GM21515 (cell line): ENCODE data around the gene SCYGR6.

ENCODE experiments used
- ATAC-seq: cut with Tn5 transposase; IDR thresholded peaks from one replicate; pipeline ENCODE4 v1.9.1; 2021; ENCODE audit not compliant: unreplicated experiment

SCYGR6 gene

GRCh38 chr2:227716501-227716900 is 8.1 kb downstream of the SCYGR6 start:
- no peak for ATAC-seq

- no peak for ATAC-seq
These were observed 11.3 kb downstream of the SCYGR6 start for GRCh38 chr2:227713291-227713690.

GRCh38 chr2:227710986-227711385 is 13.6 kb downstream of the SCYGR6 start:
- no peak for ATAC-seq

- no peak for ATAC-seq
These were observed 17.2 kb downstream of the SCYGR6 start for GRCh38 chr2:227707390-227707789.

- no peak for ATAC-seq
These were observed 17.7 kb downstream of the SCYGR6 start for GRCh38 chr2:227706859-227707258.

GRCh38 chr2:227703961-227704360 is 20.6 kb downstream of the SCYGR6 start:
- ATAC-seq, result no peak

GRCh38 chr2:227703280-227703732 is 21.3 kb downstream of the SCYGR6 start:
- ATAC-seq, result no peak

- ATAC-seq, result no peak
These were observed 23.0 kb downstream of the SCYGR6 start for GRCh38 chr2:227701556-227701955.

GRCh38 chr2:227696990-227697679 is 27.4 kb downstream of the SCYGR6 start:
- ATAC-seq, result no peak

GRCh38 chr2:227687189-227687588 is 37.4 kb downstream of the SCYGR6 start:
- no peak for ATAC-seq

- ATAC-seq, result no peak
These were observed 40.3 kb downstream of the SCYGR6 start for GRCh38 chr2:227684258-227684657.

GRCh38 chr2:227677928-227678327 is 46.6 kb downstream of the SCYGR6 start:
- ATAC-seq, result no peak

- no peak for ATAC-seq
These were observed 50.1 kb downstream of the SCYGR6 start for GRCh38 chr2:227674485-227674884.
